Sigmoid colon (tissue), 7 donors: ENCODE results near the gene S100A1. TPM values are rescaled to one million over a fixed set of nuclear protein-coding genes. Genes with fewer than 3 reads are reported as not detected.

ENCODE experiments used
- DNase-seq: peaks from one replicate; pipeline ENCODE4 v3.0.0-alpha.2; 2019
- H3K27ac ChIP-seq, 4 donors: fragments of 200-600 bp; sonication (generic); one replicate each; pipeline ENCODE4 v1.5.1; 2016 to 2019; ENCODE audit warnings: mild to moderate bottlenecking in 1 of 4
- H3K27me3 ChIP-seq, 3 donors: fragments of 200-600 bp; sonication (generic); one replicate each; pipeline ENCODE4 v1.5.1; 2019; ENCODE audit warnings: mild to moderate bottlenecking in 1 of 3
- H3K36me3 ChIP-seq, 4 donors: fragments of 200-600 bp; sonication (generic); one replicate each; pipeline ENCODE4 v1.5.1; 2016 to 2019
- H3K4me1 ChIP-seq, 4 donors: fragments of 200-600 bp; sonication (generic); one replicate each; pipeline ENCODE4 v1.5.1; 2017 to 2019
- H3K4me3 ChIP-seq, 4 donors: fragments of 200-600 bp; sonication (generic); one replicate each; pipeline ENCODE4 v1.5.1; 2017 to 2019; ENCODE audit warnings: mild to moderate bottlenecking in 2 of 4, moderate library complexity in 1 of 4
- H3K9me3 ChIP-seq, 4 donors: fragments of 200-600 bp in 3 of 4; sonication (generic) in 3 of 4; one replicate each; pipeline versions ENCODE4 v1.5.1 to v1.6.1; 2013 to 2019
- EP300 ChIP-seq, 4 donors: sonication (generic); formaldehyde crosslinking; IDR thresholded peaks; one replicate each; pipeline ENCODE4 v1.6.1; 2017; ENCODE audit warnings: antibody characterized with exemption in 4 of 4
- POLR2A ChIP-seq, 2 donors: fragments of 450-650 bp; IDR thresholded peaks; one replicate each; pipeline ENCODE4 v1.6.1; 2016; ENCODE audit warnings: antibody characterized with exemption in 2 of 2, mild to moderate bottlenecking in 2 of 2, moderate library complexity in 2 of 2
- POLR2AphosphoS5 ChIP-seq, 4 donors: sonication (generic); formaldehyde crosslinking; IDR thresholded peaks; one replicate each; pipeline ENCODE4 v1.6.1; 2017; ENCODE audit warnings: antibody characterized with exemption in 4 of 4
- WGBS, 2 donors: extraction: QIAGEN DNeasy Blood & Tissue Kit; methylation state at CpG; one replicate each; pipeline ENCODE4 v1.1.7; 2013; 5-methylcytosine and 5-hydroxymethylcytosine counted together
- intact Hi-C: fragments of 100-400 bp; cut with DNase I; formaldehyde crosslinking; loops from one replicate; pipeline ENCODE4 v1.15.1; 2023
- polyA plus RNA-seq, 3 donors: library from polyadenylated mRNA; stranded (reverse); fragments of 200-250 nt; gene quantifications; one replicate each; pipeline ENCODE4 v1.2.3, GENCODE V29; 2013
- total RNA-seq, 4 donors: library from RNA; depleted of rRNA; stranded (reverse); fragments of >200 nt; gene quantifications; one replicate each; pipeline ENCODE4 v1.1.0, GENCODE V29; 2016
- TF ChIP-seq, protein P1 (sequence below), 4 experiments: fragments of 450-650 bp in 3 of 4; fragments of 200-600 bp in 1 of 4; IDR thresholded peaks; one replicate each; pipeline ENCODE4 v1.5.1; 2016 to 2019; ENCODE audit warnings: antibody characterized with exemption in 4 of 4, mild to moderate bottlenecking in 3 of 4, moderate library complexity in 2 of 4
- donor health status: healthy with polysubstance abuse.
- donor health status: Bipolar disorder and iron deficiency.
- donor health status: healthy.

S100A1 gene
- total and polyA plus RNA-seq, 7 donors, result 2.3 to 22.2 (median 6.6) TPM

DNA sequence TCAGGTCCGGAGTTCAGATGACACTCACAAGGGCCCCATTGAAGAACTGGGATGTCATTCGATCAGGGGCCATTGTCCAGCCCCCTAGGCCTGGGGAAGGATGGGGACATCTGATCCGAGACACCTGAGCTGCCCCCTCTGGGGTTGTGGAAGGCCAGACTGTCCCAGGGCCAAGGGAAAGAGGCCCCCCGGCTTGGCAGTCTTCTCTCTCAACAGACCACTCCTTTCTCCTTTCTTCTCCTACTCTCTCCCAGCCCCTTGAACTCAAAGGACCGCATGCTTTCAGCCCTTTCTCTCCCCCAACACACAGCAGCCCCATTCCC lies 1.1 kb downstream of the S100A1 start:
- 86 to 88% methylated on average over 5 of the region's 5 CpGs for WGBS, 2 donors
- DNase-seq, result no peak
- no peaks in the 10 kb centered on the region for H3K9me3 ChIP-seq

DNA sequence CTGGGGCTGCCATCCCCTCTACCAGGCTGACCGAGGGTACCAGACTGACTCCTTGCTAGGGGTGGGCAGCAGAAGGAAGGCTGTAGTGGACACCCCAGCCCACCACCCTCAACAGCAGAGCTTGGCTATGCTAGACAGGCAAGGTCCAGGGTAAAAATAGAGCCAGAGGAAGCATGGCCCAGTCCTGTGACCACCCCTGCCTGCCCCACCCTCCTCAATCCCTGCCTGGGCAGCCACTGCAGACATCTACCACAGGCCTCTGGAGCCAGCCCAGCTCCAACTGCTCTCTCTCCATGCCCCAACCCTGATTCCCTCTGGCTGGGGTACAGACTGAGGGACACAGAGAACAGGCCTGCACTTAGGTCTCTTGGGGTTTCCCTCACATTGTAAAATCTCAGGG lies 1.7 kb downstream of the S100A1 start:
- TF ChIP-seq EP300 (IDR thresholded peaks at IDR 0.05) (no peak), POLR2A (IDR thresholded peaks at IDR 0.05) (no peak), POLR2AphosphoS5 (IDR thresholded peaks at IDR 0.05) (no peak)
- TF ChIP-seq, protein P1, sequence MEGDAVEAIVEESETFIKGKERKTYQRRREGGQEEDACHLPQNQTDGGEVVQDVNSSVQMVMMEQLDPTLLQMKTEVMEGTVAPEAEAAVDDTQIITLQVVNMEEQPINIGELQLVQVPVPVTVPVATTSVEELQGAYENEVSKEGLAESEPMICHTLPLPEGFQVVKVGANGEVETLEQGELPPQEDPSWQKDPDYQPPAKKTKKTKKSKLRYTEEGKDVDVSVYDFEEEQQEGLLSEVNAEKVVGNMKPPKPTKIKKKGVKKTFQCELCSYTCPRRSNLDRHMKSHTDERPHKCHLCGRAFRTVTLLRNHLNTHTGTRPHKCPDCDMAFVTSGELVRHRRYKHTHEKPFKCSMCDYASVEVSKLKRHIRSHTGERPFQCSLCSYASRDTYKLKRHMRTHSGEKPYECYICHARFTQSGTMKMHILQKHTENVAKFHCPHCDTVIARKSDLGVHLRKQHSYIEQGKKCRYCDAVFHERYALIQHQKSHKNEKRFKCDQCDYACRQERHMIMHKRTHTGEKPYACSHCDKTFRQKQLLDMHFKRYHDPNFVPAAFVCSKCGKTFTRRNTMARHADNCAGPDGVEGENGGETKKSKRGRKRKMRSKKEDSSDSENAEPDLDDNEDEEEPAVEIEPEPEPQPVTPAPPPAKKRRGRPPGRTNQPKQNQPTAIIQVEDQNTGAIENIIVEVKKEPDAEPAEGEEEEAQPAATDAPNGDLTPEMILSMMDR (IDR thresholded peaks at IDR 0.05), result no peak
- no peaks in the 10 kb centered on the region for H3K36me3 ChIP-seq
- no peak for DNase-seq
- WGBS, 2 donors, result 95% methylated on average over 1 of the region's 1 CpG
- H3K4me3 ChIP-seq, result no peak overlapping the region
- peaks cover 0 to 37% (median 32%) of the 10 kb centered on the region in 4 donors for H3K4me1 ChIP-seq
- intact Hi-C loops, result no loop called here
- H3K27me3 ChIP-seq, result no peaks in the 10 kb centered on the region
- H3K27ac ChIP-seq, result peak overlapping the region in 2 of 4 donors; percentile 22 to 94
- no peaks in the 10 kb centered on the region for H3K9me3 ChIP-seq

More for the DNA sequence above, 1.1 kb downstream of the S100A1 start:
- Histone ChIP-seq H3K36me3 (no peaks in the 10 kb centered on the region), H3K4me1 (peaks cover 0 to 41% (median 36%) of the 10 kb centered on the region in 4 donors), H3K4me3 (no peak overlapping the region), H3K27ac (peak overlapping the region; percentile 7 to 94 (median 52)), H3K27me3 (no peaks in the 10 kb centered on the region)
- TF ChIP-seq POLR2AphosphoS5 (IDR thresholded peaks at IDR 0.05) (no peak), POLR2A (IDR thresholded peaks at IDR 0.05) (no peak), EP300 (IDR thresholded peaks at IDR 0.05) (no peak)
- TF ChIP-seq, protein P1 (IDR thresholded peaks at IDR 0.05), result no peak
- intact Hi-C loops, result no loop called here

DNA sequence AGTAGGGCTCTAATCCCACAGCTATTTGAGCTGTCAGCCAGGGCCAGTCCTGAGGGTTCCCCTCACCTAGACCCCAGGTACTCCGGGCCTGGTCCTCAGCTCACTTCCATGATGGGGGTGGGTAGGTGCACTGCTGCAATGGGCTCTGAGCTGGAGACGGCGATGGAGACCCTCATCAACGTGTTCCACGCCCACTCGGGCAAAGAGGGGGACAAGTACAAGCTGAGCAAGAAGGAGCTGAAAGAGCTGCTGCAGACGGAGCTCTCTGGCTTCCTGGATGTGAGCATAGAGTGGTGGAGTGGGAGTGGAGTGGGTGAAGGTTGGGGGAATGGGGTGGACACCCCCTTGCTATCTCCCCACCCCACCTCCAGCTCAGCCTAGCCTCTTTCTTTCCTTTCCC lies 2.1 kb downstream of the S100A1 start:
- 89% methylated on average over 7 of the region's 7 CpGs for WGBS, 2 donors
- DNase-seq, result no peak
- Histone ChIP-seq H3K4me1 (peaks cover 0 to 37% (median 32%) of the 10 kb centered on the region in 4 donors), H3K27ac (peak overlapping the region in 1 of 4 donors; percentile 94), H3K9me3 (no peaks in the 10 kb centered on the region), H3K27me3 (no peaks in the 10 kb centered on the region), H3K4me3 (no peak overlapping the region), H3K36me3 (no peaks in the 10 kb centered on the region)
- no peak for TF ChIP-seq POLR2AphosphoS5 (IDR thresholded peaks at IDR 0.05)
- no peak for TF ChIP-seq POLR2A (IDR thresholded peaks at IDR 0.05)
- TF ChIP-seq, protein P1 (IDR thresholded peaks at IDR 0.05), result no peak
- no peak for TF ChIP-seq EP300 (IDR thresholded peaks at IDR 0.05)
- intact Hi-C loops, result no loop called here

DNA sequence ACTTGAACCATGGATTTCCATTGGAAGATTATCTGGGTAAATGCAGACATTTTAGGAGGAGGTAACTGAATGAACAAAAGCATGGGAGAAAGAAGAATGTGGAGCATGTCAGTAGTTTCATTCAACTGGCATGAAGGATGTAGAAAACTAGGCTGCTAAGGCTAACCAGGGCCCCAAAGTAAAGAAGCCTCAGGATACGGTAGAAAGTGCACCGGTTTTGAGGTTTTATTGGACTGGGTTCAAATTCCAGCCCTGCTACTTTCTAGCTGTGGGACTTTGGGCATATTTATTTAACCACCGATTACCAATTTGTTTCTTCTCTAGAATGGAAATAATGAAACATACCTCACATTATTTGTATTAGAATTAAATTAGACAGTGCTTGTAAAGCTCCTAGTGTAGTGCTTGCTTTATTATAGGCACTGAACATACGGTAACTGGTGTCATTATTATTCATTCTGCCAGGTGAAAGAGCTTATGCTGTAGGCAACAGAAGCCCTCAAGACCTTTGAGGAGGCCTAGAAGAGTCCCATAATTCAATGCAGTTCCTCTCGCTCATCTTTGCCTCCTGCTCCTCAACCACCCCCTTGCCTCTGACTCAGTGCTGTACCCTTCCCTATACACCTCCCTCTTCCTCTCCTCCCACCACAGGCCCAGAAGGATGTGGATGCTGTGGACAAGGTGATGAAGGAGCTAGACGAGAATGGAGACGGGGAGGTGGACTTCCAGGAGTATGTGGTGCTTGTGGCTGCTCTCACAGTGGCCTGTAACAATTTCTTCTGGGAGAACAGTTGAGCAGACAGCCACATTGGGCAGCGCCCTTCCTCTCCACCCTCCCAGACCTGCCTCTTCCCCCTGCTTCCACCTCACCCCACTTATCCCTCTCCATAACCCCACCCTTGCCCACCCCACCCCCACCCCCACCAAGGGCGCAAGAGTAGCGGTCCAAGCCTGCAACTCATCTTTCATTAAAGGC lies 3.1 kb downstream of the S100A1 start:
- H3K27me3 ChIP-seq, result no peaks in the 10 kb centered on the region
- no peaks in the 10 kb centered on the region for H3K9me3 ChIP-seq
- H3K4me3 ChIP-seq, result no peak overlapping the region
- no peak for TF ChIP-seq POLR2A (IDR thresholded peaks at IDR 0.05)
- TF ChIP-seq POLR2AphosphoS5 (IDR thresholded peaks at IDR 0.05), result no peak
- TF ChIP-seq EP300 (IDR thresholded peaks at IDR 0.05), result no peak
- TF ChIP-seq, protein P1 (IDR thresholded peaks at IDR 0.05), result no peak
- H3K36me3 ChIP-seq, result peaks cover 0 to 6% (median under 1%) of the 10 kb centered on the region in 4 donors
- no peak overlapping the region for H3K27ac ChIP-seq
- peaks cover 0 to 37% (median 32%) of the 10 kb centered on the region in 4 donors for H3K4me1 ChIP-seq
- no peak for DNase-seq
- intact Hi-C loops, result no loop called here
- WGBS, 2 donors, result 62 to 79% methylated on average over 10 of the region's 10 CpGs
